C4-2B (cell line): ENCODE results near the gene OR2A12.

Experiments
- CTCF ChIP-seq: fragments of 450-650 bp; conservative IDR thresholded peaks from 2 replicates; pipeline ENCODE4 v1.5.1; 2017; ENCODE audit warnings: mild to moderate bottlenecking
- ZFX ChIP-seq: fragments of 450-650 bp; IDR thresholded peaks from 2 replicates; pipeline ENCODE4 v1.6.1; 2017

- TF ChIP-seq CTCF = no peak
- TF ChIP-seq ZFX = no peak
These were observed 62.2 kb downstream of the OR2A12 start for GRCh38 chr7:144148224-144148827.
